Naive thymus-derived CD4-positive, alpha-beta T cell (primary cell): ENCODE measurements around the gene CSN2. TPM values are rescaled to one million over a fixed set of nuclear protein-coding genes. Genes with fewer than 3 reads are reported as not detected.

Source experiments
- ATAC-seq: fragments of 150-1000 bp; cut with Tn5 transposase; 2 replicates; pipeline ENCODE4 v1.10.0; 2021; ENCODE audit warnings: mild to moderate bottlenecking, moderate library complexity
- CTCF ChIA-PET: fragments of 350-600 bp; sonication (Branson Sonifier 250); formaldehyde crosslinking; loops from one replicate; lab custom pipeline; 2021; ENCODE audit warnings: antibody characterized with exemption; lab: Charles Lee
- POLR2A ChIA-PET: fragments of 350-600 bp; sonication (Branson Sonifier 250); formaldehyde crosslinking; loops from one replicate; lab custom pipeline; 2021; ENCODE audit warnings: antibody characterized with exemption, inconsistent platforms; lab: Charles Lee
- DNase-seq, 9 donors: peaks; one replicate each; pipeline versions ENCODE4 v3.0.0 to v3.0.0-alpha.2; 2020 to 2022; ENCODE audit warnings: mixed read lengths in 1 of 9
- H3K27ac ChIP-seq: one replicate; pipeline ENCODE4 v1.7.0; 2013; ENCODE audit warnings: mild to moderate bottlenecking, low read depth, low read length, moderate library complexity
- H3K27me3 ChIP-seq, 2 donors: one replicate each; pipeline ENCODE4 v1.7.0; 2013; ENCODE audit warnings: low read length in 2 of 2, mild to moderate bottlenecking in 2 of 2, moderate library complexity in 2 of 2; ENCODE audit not compliant: control insufficient read depth in 2 of 2, insufficient read depth in 2 of 2
- H3K36me3 ChIP-seq, 3 experiments: 1 replicate in 2 of 3; 2 replicates in 1 of 3; pipeline ENCODE4 v1.7.0; 2013; ENCODE audit warnings: low read length in 3 of 3, mild to moderate bottlenecking in 3 of 3, moderate library complexity in 1 of 3; ENCODE audit not compliant: insufficient read depth in 3 of 3, control insufficient read depth in 2 of 3
- H3K4me1 ChIP-seq, 2 donors: one replicate each; pipeline ENCODE4 v1.7.0; 2013; ENCODE audit warnings: low read length in 2 of 2, mild to moderate bottlenecking in 2 of 2, moderate library complexity in 1 of 2; ENCODE audit not compliant: control insufficient read depth in 2 of 2, insufficient read depth in 2 of 2
- H3K4me3 ChIP-seq: 2 replicates; pipeline ENCODE4 v1.7.0; 2013; ENCODE audit warnings: mild to moderate bottlenecking, low read length
- H3K9me3 ChIP-seq, 3 experiments: 1 replicate in 2 of 3; 2 replicates in 1 of 3; pipeline ENCODE4 v1.7.0; 2013; ENCODE audit warnings: low read length in 3 of 3; ENCODE audit not compliant: control insufficient read depth in 2 of 3
- H3K27ac Mint-ChIP-seq, 9 donors: one replicate each; pipeline ENCODE4 v1.8.0; 2020 to 2022; ENCODE audit warnings: mixed read lengths in 9 of 9, mild to moderate bottlenecking in 8 of 9, moderate library complexity in 5 of 9, inconsistent platforms in 2 of 9
- H3K27me3 Mint-ChIP-seq, 5 donors: one replicate each; pipeline ENCODE4 v1.8.0; 2021 to 2022; ENCODE audit warnings: mixed read lengths in 5 of 5, mild to moderate bottlenecking in 1 of 5
- H3K36me3 Mint-ChIP-seq, 5 donors: one replicate each; pipeline ENCODE4 v1.8.0; 2020 to 2022; ENCODE audit warnings: mixed read lengths in 5 of 5, mild to moderate bottlenecking in 3 of 5, inconsistent platforms in 1 of 5
- H3K4me1 Mint-ChIP-seq, 7 donors: one replicate each; pipeline ENCODE4 v1.8.0; 2020 to 2022; ENCODE audit warnings: mixed read lengths in 7 of 7, mild to moderate bottlenecking in 3 of 7, inconsistent platforms in 1 of 7
- H3K4me3 Mint-ChIP-seq, 10 donors: one replicate each; pipeline ENCODE4 v1.8.0; 2020 to 2022; ENCODE audit warnings: mild to moderate bottlenecking in 10 of 10, mixed read lengths in 10 of 10, moderate library complexity in 6 of 10, inconsistent platforms in 2 of 10
- H3K9me3 Mint-ChIP-seq, 11 donors: one replicate each; pipeline ENCODE4 v1.8.0; 2020 to 2022; ENCODE audit warnings: mixed read lengths in 11 of 11, mild to moderate bottlenecking in 4 of 11, inconsistent platforms in 1 of 11, moderate library complexity in 1 of 11
- intact Hi-C, 2 donors: fragments of 100-400 bp; cut with micrococcal nuclease; formaldehyde crosslinking; loops; one replicate each; pipeline ENCODE4 v1.15.1; 2023
- polyA plus RNA-seq, 2 donors: library from polyadenylated mRNA; unstranded; fragments of 300-500 nt; fragmentation: Illumina TruSeq; gene quantifications; one replicate each; pipeline ENCODE4 v1.2.3, GENCODE V29; 2021
- total RNA-seq, 6 experiments: library from RNA in 5 of 6; stranded (reverse) in 5 of 6; gene quantifications; 1 replicate in 5 of 6; 2 replicates in 1 of 6; pipeline ENCODE4 v1.2.3 and lab custom pipeline; 2021 to 2026

The CSN2 gene
- total and polyA plus RNA-seq, 7 experiments from 2014 or later: not detected

DNA sequence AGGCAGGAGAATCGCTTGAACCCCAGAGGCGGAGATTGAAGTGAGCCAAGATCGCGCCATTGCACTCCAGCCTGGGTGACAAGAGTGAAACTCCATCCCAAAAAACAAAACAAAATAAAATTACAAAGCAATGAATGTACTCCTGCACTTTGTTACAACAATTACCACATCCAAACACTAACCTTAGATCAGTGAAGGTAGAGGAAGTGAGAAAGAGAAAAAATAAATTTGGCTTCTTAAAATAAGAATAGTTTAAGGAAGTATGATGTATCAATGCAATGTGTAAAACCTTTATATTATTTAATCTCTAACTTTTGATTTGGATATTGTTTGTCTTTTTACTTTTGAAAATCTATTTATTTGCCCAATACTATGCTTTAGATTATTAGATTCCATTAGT is 56.3 kb downstream of the CSN2 start:
- Histone ChIP-seq H3K27me3 (peaks cover 0 to 2% of the 10 kb centered on the region in 2 donors), H3K4me3 (no peak overlapping the region), H3K27ac (no peak overlapping the region), H3K9me3 (no peaks in the 10 kb centered on the region), H3K4me1 (no peaks in the 10 kb centered on the region), H3K36me3 (no peaks in the 10 kb centered on the region)
- Mint-ChIP-seq H3K9me3 (no peaks in the 10 kb centered on the region), H3K4me1 (no peaks in the 10 kb centered on the region), H3K36me3 (no peaks in the 10 kb centered on the region), H3K4me3 (no peak overlapping the region), H3K27ac (no peak overlapping the region), H3K27me3 (peaks cover 0 to 21% (median 15%) of the 10 kb centered on the region in 5 donors)
- ChIA-PET CTCF (no interaction called here), POLR2A (no interaction called here)
- DNase-seq (no peak), ATAC-seq (no peak)
- intact Hi-C loops: no loop called here

- no peaks in the 10 kb centered on the region for H3K4me1 Mint-ChIP-seq
- H3K27ac Mint-ChIP-seq: no peak overlapping the region
- H3K27me3 ChIP-seq: peaks cover 0 to 2% of the 10 kb centered on the region in 2 donors
- DNase-seq: no peak
- no peaks in the 10 kb centered on the region for H3K36me3 ChIP-seq
- CTCF ChIA-PET: no interaction called here
- no peaks in the 10 kb centered on the region for H3K9me3 Mint-ChIP-seq
- H3K4me1 ChIP-seq: no peaks in the 10 kb centered on the region
- peaks cover 2 to 31% (median 15%) of the 10 kb centered on the region in 5 donors for H3K27me3 Mint-ChIP-seq
- POLR2A ChIA-PET: no interaction called here
- intact Hi-C loops: no loop called here
- H3K4me3 ChIP-seq: no peak overlapping the region
- H3K27ac ChIP-seq: no peak overlapping the region
- H3K9me3 ChIP-seq: no peaks in the 10 kb centered on the region
- H3K4me3 Mint-ChIP-seq: no peak overlapping the region
- H3K36me3 Mint-ChIP-seq: no peaks in the 10 kb centered on the region
- ATAC-seq: no peak
Measured at GRCh38 chr4:69907151-69907550, 58.4 kb downstream of the CSN2 start.

Other genes starting within 250 kb of the CSN2 start
- gene SULT1B1, start 205.1 kb downstream of the CSN2 start, total RNA-seq: 10 to 100 TPM in 4 of 5 experiments, 1 to 10 TPM in 1; 8.2 to 32.0 (median 17.2) TPM
- 10 to 100 TPM; 13.2 to 14.9 TPM for gene SULT1B1, start 205.1 kb downstream of the CSN2 start, polyA plus RNA-seq
- gene SULT1E1, start 105.6 kb downstream of the CSN2 start, total RNA-seq: not detected
- not detected for gene SULT1E1, start 105.6 kb downstream of the CSN2 start, polyA plus RNA-seq
- not detected for gene CSN1S1, start 34.7 kb downstream of the CSN2 start, total RNA-seq
- not detected for gene CSN1S1, start 34.7 kb downstream of the CSN2 start, polyA plus RNA-seq
- gene STATH, start 30.2 kb upstream of the CSN2 start, total RNA-seq: not detected
- gene STATH, start 30.2 kb upstream of the CSN2 start, polyA plus RNA-seq: not detected
- not detected for gene HTN3, start 62.7 kb upstream of the CSN2 start, total RNA-seq
- not detected for gene HTN3, start 62.7 kb upstream of the CSN2 start, polyA plus RNA-seq
- not detected for gene HTN1, start 84.7 kb upstream of the CSN2 start, total RNA-seq
- not detected for gene HTN1, start 84.7 kb upstream of the CSN2 start, polyA plus RNA-seq
- gene PRR27, start 188.5 kb upstream of the CSN2 start, total RNA-seq: not detected
- gene PRR27, start 188.5 kb upstream of the CSN2 start, polyA plus RNA-seq: not detected
- not detected for gene ODAM, start 230.0 kb upstream of the CSN2 start, total RNA-seq
- not detected for gene ODAM, start 230.0 kb upstream of the CSN2 start, polyA plus RNA-seq